ENCODE results near the gene SLCO2A1.

Gene SLCO2A1

DNA sequence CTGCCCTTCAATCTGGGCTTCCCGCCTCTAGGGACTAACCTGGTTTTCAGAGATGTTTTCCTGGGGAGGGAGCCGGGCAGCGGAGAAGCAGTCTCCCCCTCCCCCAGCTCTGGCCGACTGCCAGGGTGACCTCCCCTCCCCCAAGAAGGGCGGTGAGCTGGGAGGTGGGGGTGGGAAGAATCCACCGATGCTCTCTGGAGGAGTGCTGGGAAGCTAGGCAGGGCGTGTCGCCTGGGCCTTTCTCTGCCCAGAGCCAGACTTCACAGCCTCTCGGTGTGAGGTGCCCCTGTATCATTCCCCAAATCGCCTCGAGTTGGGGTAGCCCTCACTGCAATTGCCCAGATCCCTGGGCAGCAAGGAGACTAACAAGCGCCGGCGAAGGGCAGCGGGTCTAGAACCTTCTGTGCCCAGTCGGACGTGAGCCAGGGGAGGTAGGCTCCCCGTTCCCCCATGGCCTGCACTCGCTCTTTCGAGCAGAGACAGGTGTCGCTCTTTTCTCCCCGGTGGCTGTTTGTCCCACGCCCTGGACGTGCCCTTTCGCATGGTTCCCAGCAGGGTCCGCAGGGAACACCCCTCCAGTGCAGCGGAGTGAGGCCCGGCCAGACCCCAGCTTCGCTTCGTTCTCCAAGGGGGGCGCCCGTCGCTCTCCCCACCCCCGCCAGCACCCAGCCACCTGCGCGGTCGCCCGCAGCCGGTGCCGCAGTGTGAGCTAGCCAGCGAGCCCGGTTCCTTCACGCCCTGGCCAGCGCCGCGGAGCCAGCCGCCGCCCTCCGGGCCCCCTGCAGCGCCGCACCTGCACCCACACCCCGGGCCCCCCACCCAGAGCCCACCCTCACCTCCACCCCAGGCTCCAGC is 135.1 kb downstream of the SLCO2A1 start:
- TF ChIP-seq ZFX (IDR thresholded peaks at IDR 0.05; ENCODE audit: borderline replicate concordance) = no peak
- TF ChIP-seq, protein P1, sequence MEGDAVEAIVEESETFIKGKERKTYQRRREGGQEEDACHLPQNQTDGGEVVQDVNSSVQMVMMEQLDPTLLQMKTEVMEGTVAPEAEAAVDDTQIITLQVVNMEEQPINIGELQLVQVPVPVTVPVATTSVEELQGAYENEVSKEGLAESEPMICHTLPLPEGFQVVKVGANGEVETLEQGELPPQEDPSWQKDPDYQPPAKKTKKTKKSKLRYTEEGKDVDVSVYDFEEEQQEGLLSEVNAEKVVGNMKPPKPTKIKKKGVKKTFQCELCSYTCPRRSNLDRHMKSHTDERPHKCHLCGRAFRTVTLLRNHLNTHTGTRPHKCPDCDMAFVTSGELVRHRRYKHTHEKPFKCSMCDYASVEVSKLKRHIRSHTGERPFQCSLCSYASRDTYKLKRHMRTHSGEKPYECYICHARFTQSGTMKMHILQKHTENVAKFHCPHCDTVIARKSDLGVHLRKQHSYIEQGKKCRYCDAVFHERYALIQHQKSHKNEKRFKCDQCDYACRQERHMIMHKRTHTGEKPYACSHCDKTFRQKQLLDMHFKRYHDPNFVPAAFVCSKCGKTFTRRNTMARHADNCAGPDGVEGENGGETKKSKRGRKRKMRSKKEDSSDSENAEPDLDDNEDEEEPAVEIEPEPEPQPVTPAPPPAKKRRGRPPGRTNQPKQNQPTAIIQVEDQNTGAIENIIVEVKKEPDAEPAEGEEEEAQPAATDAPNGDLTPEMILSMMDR (IDR thresholded peaks at IDR 0.05) = no peak
- no peak overlapping the region for H3K27ac ChIP-seq

DNA sequence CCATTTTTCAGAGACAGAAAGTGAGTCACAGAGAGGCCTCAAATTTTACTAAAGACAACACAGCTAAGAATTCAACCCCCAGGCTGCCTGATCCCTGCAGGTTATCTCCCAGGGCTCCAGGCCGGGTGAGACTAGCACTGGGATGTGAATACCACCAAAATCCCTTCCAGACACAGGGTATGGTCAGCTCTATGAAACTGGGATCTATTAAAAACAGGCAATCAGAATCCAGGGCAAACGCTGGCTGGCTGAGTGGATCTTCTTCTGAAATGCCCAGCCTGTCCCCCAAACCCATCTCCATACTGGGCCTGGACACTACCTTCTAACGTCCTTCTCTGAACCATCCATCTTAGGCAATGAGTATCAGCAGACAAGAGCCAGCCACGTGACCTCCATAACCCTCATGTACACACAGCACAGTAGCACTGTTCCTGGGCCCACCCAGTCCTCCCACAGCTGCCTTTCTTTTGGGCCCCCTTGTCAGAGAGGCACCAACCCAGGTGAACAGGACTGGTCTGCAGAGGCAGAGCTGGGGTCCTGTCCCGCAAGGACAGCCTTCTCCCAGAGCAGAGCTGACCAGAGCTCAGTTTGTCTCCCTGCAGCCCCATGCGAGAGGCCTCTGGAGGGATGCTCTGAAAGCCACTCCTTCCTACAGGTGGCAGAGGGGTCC is 135.9 kb downstream of the SLCO2A1 start:
- H3K27ac ChIP-seq = no peak overlapping the region
- no peak for TF ChIP-seq ZFX (IDR thresholded peaks at IDR 0.05; ENCODE audit: borderline replicate concordance)
- TF ChIP-seq, protein P1 (IDR thresholded peaks at IDR 0.05) = no peak

DNA sequence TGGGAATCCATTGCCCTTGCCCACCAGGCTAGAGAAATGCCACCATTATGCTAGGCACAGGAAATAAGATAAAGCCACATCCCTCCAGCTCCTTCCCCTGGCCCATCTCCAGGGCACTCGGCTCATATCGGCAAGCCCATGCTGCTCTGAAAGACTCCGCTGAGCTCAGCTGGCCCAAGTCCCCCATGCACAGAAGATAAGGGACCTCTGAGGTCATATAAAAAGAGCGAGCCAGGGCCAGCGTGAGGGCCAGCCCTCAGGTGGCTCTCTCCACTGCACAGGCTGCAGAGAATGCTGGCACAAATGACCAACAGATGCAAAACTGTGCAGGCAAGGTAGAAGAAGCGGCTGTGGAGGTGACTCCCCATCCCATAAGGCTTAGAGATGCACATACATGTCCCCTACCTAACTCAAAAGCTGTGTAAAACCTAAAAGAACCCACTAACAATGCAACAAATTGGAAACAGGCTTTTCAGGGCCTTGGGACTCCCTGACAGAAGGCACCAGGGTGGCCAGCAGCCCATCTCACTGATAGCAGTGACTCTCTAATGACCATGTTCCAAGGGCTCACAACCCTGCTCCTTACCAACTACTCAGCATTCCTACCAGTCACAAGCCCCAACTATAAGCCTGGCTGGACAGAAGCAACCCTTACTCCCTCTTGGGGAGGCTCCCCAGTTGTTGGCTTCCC is 137.0 kb downstream of the SLCO2A1 start:
- no peak overlapping the region for H3K27ac ChIP-seq
- TF ChIP-seq, protein P1 (IDR thresholded peaks at IDR 0.05) = no peak
- TF ChIP-seq ZFX (IDR thresholded peaks at IDR 0.05; ENCODE audit: borderline replicate concordance) = no peak

DNA sequence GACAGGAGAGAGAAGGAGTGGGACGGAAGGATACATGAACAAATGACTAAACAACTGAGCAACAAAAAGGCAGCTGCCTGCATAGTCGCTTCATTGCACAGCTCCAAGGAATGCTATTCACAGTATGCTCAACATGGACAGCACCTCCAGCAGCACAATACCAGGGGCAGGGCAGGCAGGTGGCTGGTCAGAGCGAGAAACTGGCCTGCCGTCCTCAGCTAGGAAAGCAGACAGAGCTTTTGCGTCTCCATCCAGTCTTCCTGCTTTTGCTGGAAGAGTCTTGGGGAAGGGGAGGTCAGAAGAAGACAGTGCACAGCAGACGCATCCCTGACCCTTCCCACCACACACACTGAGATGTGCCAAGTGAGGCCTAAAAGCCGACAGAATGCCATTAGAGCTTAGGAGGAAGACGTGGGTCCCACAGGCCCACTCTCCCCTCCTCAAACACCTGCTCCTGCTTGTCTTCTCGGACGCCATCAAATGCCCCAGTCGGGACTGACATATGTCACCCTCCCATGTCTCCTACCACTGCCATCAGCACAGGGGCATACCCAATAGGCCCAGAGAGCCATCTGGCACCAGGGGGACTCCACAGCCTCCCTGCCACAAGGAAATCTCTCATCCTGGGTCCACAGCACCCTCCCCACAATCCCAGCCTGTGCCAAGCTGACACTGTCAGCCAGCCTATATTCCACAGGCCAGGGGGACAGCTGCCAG is 137.9 kb downstream of the SLCO2A1 start:
- H3K27ac ChIP-seq = no peak overlapping the region
- TF ChIP-seq ZFX (IDR thresholded peaks at IDR 0.05; ENCODE audit: borderline replicate concordance) = no peak
- TF ChIP-seq, protein P1 (IDR thresholded peaks at IDR 0.05) = no peak

DNA sequence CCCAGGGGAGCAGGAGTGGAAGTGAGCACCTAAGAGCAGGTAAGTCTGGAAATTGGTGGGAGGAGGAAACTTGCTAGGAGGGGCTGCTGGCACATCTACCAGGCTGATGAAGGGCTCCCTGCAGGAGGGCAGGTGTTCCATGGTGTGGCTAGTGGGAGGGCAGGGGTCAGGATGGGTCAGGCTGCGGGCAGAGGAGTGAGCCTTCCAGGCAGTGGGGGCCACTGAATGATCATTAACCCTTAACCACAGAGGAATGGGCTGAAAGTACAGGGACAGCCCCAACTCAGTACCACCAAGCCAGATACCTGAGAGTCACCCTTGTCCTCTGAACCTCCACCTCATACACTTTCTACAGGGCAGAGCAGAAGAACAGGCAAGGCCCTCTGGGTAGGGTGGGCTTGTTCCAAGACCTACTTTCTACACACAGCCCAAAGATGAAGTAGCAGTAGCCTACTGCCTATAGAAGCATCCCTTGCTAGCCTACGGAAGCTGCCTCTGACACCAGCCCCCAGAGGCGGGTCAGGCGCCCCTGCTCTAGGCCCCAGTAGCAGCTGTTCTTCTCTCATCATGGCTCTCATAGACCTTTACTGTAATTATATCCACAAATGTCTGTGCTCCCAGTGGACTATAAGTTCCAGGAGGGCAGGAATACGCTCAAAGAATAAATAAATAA is 138.6 kb downstream of the SLCO2A1 start:
- H3K27ac ChIP-seq = no peak overlapping the region
- TF ChIP-seq, protein P1 (IDR thresholded peaks at IDR 0.05) = no peak
- no peak for TF ChIP-seq ZFX (IDR thresholded peaks at IDR 0.05; ENCODE audit: borderline replicate concordance)

DNA sequence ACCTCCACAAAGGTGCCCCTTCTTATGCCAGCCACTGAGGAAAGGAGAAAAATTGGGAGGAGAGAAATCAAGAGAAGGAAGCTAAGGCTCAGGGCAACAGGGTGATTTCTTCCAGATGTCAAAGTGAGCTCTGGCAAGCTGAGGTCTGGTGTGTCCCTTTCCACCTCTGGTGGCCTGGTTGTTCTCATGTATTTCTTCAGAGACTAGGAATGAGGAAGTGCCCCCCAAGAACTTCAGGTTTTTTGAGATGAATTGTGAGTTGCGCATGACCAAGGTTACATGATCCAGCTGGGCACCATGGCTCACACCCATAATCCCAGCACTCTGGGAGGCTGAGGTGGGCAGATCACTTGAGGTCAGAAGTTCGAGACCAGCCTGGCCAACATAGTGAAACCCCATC is 139.7 kb downstream of the SLCO2A1 start:
- H3K27ac ChIP-seq = no peak overlapping the region
- TF ChIP-seq, protein P1 (IDR thresholded peaks at IDR 0.05) = no peak
- TF ChIP-seq ZFX (IDR thresholded peaks at IDR 0.05; ENCODE audit: borderline replicate concordance) = no peak

Measured in 22Rv1 (cell line).